ENCODE data around the gene LPP. TPM values are rescaled to one million over a fixed set of nuclear protein-coding genes. Genes with fewer than 3 reads are reported as not detected.
"Not testable (repeated sequence)": the region's sequence is repeated elsewhere in the genome, so short reads cannot be mapped to it uniquely, and the experiment has no call there.

The LPP gene
- polyA plus RNA-seq, 3 donors = 26.4 to 31.9 (median 28.6) TPM

DNA sequence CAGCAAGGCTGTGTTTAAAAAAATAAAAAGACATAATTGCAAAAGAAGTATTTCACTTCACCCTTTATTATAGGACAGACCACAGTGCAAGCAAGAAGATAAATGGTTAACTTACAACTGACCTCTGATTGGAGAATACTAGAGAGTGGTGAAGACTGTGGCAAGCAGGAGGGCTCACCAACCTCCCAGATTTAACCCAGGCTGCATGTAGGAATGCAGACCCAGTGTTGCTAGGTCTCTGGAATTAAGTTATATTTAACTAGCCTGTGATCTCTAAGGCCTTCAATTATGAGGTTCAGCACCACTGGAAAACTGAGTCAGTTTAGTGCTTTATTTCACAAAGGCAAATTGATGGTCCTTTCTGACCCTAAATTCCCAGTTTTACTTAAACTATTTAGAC lies 436.6 kb downstream of the LPP start:
- DNase-seq (ENCODE audit: extremely low read depth in 1 of 11, low read depth in 9 of 11, low spot score in 4 of 11) = no peak

DNA sequence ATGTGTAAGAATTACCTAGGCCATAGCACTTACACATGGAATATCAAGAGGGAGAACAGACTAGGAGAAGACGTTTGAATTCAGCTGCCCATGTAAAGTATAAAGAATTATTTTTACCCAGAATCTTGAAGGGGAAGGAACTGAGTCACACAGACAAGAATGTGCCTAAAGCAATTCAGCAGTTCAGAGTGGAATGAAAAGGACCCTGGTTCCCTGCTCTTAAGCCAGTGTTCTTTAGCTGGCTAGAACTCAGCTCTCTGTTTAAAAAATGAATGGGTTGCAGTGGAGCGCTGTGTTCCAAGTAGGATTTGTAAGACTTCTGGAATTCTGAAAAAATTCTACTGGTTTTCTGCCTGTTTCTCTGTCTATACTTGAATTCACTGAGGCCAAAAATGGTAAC lies 440.2 kb downstream of the LPP start:
- no peak for DNase-seq (ENCODE audit: extremely low read depth in 1 of 11, low read depth in 9 of 11, low spot score in 4 of 11)

DNA sequence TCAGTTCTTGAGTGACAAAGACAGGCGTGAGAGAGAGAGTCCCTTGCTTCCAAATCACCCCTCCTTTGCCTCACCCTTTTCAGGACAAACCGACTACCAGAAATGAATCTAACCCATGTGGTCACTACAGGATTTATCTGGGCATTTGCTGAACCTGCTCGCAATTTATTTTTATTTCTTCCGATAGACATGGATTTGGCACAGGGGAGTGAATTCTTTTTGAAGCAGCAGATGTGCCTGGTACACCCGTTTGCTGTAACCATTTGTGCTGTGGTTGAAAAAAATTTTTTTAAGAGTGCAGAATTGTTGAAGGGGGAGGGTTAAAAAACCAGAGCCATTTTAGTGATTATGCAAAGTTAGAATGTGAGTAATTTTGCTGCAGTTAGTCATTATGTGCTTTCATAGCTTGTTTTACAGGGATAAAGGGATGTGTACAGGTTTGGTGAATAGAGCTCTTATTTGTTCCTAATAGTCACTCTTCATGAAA lies 442.0 kb downstream of the LPP start:
- no peak for DNase-seq (ENCODE audit: extremely low read depth in 1 of 11, low read depth in 9 of 11, low spot score in 4 of 11)

DNA sequence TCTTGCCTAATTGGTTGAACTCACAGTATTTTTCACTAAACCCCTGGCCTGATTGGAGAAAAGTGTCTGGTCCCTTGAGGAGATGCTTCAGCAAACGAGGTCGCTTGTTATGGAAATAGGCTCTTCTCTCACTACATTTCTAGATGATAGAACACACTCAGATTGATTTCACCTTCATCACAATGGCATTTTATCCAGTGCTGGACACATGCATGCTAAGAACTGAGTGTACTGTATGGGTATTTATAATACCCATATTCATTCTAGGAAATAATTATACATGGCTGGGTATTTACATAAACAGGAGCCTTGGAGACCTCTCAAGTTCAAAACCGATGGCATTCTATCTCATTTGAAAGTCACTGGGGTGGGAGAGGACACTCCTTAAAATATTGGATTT lies 444.9 kb downstream of the LPP start:
- no peak for DNase-seq (ENCODE audit: extremely low read depth in 1 of 11, low read depth in 9 of 11, low spot score in 4 of 11)

DNA sequence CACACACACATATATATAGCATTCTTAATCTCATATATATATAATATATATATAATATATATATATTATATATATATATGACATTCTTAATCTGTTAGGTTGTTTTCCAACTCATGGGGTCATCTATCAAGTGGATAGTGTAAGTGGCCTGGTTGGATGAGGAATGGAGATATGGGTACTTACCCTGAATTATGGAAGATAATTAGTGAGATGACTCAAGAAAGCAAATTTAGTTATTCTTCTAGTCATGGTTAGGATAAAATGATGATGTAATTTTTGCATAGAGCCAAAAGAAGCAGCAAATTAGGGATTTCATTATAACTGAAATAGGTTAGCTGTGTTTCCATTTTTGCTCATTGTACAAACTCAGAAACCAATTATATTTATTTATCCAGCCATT lies 448.2 kb downstream of the LPP start:
- no peak for DNase-seq (ENCODE audit: extremely low read depth in 1 of 11, low read depth in 9 of 11, low spot score in 4 of 11)

DNA sequence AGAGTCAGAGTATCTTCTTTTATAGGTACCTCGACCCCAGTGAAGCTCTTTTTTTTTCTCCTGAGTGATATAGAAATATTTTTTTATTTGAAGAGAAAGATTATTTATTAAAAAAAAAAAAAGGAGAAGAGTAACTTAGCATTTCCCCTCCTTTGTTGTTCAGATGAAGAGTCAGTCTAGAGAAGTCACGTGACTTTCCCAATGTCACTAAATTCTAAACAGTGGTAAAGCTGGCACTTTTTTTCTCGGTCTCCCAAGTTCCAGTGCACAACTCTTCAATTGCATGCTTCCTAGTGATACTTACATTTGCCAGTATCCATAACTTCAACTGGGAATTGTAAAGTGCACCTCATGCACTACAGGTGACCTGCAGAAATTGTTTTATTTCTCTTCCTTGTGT lies 448.7 kb downstream of the LPP start:
- no peak for DNase-seq (ENCODE audit: extremely low read depth in 1 of 11, low read depth in 9 of 11, low spot score in 4 of 11)

DNA sequence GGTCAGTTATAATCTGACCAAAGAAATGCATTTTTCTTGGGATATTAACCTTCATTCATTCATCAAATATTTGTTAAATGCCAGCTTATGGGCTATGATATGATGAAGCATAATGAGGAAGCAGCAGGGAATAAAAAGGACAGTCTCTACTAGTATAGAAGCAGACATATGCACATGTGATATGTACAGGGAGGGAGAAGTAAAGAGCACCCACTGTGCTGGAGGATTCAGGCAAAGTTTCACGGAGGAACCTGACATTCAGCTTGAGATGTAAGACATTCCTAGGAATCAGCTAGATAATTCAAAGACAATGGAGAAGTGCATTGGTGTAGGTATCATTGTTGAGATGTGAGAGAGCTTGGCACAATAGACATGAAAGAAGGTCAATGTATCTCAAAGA lies 450.7 kb downstream of the LPP start:
- DNase-seq (ENCODE audit: extremely low read depth in 1 of 11, low read depth in 9 of 11, low spot score in 4 of 11) = no peak

DNA sequence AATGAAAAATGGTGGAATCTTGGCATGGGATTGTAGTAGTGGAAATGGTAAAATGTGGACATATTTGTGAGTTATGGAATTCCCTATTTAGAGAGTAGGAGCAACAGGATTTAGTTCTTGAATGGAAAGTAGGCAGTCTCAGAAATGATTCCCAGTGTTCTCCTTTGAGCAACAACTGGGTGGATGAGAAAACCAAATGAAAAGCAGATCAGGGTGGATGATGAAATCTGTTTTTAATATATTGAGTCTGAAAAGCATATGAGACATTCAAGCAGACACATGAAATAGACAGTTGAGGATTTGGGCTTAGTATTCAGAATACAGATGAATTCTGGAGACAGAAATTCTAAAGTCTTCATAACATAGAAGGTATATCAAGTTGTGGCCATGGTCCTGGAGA lies 451.3 kb downstream of the LPP start:
- DNase-seq (ENCODE audit: extremely low read depth in 1 of 11, low read depth in 9 of 11, low spot score in 4 of 11) = no peak

DNA sequence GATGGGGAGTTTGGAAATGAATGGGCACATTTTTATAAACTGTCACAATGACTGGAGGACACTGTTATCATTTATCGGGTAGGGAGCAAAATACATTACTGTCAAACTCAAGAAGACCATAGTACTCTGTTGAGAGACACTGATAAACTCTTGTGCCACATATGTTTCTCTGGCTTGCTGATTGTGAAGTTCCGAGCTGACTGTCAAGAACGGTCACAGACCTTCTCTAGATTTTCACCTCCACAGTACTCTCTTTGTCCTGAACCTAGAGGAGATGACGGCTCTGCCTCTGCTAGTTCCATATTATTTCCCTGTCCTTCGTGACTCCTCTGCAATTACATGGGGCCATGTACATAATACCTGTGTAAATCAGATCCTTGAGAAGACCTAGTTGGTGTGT lies 451.9 kb downstream of the LPP start:
- DNase-seq (ENCODE audit: extremely low read depth in 1 of 11, low read depth in 9 of 11, low spot score in 4 of 11) = no peak

DNA sequence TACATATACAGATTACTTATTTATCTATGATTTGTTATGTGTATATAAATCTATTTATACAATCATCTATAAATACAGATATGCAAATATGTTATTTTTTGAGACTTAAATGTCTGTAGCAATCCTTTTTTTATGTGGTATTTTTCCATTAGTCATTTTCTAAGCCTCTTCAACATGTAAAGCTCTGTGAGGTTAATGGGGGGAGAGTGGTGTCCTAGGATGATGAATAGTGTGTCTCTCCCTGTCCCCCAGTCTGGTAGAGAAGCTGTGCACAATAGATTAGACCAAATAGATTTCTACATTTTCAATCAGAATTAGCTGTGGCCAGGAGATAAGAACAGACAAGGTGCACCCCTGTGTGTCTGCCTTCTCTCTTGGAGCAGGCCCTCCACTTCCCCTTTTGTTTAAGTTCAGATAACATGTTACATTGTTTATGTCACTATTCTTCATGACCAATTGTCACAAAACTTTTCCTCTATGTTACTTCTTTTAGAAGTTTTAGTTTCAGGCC lies 453.9 kb downstream of the LPP start:
- no peak for DNase-seq (ENCODE audit: extremely low read depth in 1 of 11, low read depth in 9 of 11, low spot score in 4 of 11)

DNA sequence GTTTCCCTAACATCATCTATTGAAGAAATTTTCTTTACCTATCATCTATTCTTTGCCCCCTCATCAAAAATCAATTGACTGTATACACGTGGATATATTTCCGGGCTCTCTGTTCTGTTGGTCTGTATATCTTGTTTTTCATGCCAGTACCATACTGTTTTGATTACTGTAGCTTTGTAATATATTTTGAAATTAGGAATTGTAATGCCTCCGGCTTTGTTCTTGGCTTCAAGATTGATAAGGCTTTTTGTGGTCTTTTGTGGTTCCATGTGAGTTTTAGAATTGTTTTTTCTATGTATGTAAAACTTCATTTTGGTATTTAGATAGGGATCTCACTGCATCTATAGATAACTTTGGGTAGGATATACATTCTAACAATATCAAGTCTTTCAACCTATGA lies 454.4 kb downstream of the LPP start:
- no peak for DNase-seq (ENCODE audit: extremely low read depth in 1 of 11, low read depth in 9 of 11, low spot score in 4 of 11)

DNA sequence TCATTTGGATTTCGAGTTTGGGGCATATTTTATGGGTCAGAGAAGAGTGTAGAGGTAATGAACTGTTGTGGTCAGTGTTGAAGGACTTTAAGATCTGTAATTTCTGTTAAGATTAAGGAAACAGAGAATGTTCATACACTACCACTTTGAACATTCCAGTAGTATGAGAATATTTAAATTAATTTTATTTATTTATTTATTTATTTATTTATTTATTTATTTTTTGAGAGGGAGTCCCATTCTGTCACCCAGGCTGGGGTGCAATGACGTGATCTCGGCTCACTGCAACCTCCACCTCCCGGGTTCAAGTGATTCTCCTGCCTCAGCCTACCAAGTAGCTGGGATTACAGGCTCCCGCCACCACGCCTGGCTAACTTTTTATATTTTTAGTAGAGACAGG lies 459.8 kb downstream of the LPP start:
- DNase-seq (ENCODE audit: extremely low read depth in 1 of 11, low read depth in 9 of 11, low spot score in 4 of 11) = not testable (repeated sequence)

DNA sequence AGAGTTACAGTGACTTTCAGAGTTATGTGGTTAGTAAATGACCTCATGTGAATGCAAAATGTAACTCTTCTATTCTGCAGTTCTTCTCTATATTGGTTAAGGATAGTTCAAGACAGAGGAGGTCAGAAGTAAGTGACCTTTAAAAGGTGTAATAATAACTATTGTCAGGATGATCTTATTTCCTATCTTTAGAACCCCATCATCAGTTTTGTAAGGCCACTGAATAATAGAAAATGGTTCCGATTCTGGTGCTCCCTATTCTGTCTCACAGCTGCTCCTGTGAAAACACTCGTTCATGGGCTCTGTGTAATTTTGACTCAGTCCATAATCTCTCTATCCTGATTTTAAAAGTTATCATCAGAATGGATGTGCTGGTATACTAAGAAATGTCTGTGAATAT lies 463.3 kb downstream of the LPP start:
- DNase-seq (ENCODE audit: extremely low read depth in 1 of 11, low read depth in 9 of 11, low spot score in 4 of 11) = no peak

DNA sequence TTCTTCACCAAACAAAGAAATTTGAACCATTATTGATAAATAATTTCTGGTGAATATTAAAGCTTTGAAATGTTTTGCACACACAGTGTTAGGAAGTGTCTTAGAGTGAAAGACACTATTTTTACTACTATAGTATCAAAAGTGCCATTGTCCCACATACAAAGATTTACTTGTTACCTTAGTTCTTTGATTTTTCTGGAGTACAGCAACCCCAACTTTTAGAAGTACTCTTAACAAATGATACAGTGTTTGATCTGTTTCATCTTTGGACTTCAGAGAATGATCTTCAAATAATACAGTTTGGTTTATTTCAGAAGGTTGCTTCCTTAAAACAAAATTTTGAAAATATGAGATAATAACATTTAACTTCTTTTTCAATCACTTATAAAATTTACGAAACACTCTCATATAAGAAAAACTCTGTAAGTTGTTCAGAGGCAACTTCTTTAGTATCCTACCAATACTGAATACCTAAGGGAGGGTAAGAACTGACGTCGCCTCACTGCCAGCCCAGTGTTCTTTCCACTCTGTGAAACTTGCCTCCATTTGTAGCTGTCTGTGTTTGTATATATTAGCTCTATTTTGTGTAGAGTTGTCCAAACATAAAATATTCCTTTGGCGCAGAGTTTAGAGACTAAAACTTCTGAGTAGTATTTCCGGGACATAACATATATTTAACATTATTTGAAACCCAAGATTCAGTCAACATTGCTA lies 464.2 kb downstream of the LPP start:
- no peak for DNase-seq (ENCODE audit: extremely low read depth in 1 of 11, low read depth in 9 of 11, low spot score in 4 of 11)

DNA sequence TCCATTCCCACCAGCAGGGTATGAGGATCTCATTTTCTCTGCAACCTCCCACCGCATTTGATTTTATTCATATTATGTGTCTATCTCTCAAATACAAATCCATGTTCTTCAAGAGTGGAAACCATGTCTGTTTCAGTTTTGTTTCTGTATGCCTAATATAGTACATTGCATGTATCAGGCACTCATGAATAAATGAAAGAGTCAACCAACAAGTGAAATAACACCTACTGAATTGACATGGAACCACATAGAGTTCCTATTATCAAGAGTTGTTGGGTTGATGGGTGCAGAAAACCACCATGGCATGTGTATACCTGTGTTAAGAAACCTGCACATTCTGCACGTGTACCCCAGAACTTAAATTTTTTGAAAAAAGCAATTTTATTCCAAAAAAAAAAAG lies 466.8 kb downstream of the LPP start:
- no peak for DNase-seq (ENCODE audit: extremely low read depth in 1 of 11, low read depth in 9 of 11, low spot score in 4 of 11)

DNA sequence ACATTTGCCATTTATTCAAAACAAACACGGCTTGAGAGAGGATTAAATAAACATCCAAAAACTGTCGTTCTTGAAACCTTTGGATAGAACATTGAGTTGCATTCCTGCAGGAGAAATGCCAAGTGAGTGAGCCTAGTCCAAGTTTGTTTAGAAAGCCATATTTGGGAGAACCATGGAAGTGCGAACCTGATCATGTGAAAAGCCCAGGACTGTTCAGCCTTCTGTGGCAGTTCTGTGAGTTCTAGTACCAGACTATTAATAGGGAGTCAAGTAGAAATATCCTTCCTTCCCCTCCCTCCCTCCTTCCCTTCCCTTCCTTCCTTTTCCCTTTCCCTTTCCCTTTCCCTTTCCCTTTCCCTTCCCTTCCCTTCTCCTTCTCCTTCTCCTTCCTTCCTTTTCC lies 470.4 kb downstream of the LPP start:
- DNase-seq (ENCODE audit: extremely low read depth in 1 of 11, low read depth in 9 of 11, low spot score in 4 of 11) = no peak

DNA sequence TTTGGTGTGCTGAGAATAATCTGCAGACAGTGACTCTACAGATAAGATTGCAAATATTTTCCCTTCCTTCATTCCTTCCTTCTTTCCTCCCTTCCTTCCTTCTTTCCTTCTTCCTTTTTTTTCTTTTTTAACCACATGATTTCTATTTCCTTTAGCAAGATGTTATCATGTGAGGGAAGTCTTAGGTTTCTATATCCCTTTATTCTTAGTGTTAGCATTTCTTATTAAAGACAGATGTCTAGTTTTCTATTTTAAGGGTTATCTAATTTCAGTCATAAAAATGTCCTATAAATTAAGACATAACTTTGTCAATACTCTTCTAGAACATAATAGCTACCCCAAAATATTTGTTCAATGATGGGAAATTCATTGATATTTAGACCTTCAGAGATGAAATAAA lies 470.9 kb downstream of the LPP start:
- DNase-seq (ENCODE audit: extremely low read depth in 1 of 11, low read depth in 9 of 11, low spot score in 4 of 11) = no peak

DNA sequence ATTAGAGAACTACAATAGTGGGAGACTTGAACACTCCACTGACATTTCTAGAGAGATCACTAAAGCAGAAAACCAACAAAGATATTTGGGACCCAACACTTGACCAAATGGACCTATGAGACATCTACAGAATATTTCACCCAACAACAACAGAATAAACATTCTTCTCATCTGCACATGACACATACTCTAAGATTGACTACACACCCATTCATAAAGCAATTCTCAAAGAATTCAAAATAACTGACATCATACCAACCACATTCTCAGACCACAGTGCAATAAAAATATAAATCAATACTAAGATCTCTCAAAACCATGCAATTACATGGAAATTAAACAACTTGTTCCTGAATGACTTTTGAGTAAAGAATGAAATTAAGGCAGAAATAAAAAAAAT lies 473.7 kb downstream of the LPP start:
- DNase-seq (ENCODE audit: extremely low read depth in 1 of 11, low read depth in 9 of 11, low spot score in 4 of 11) = no peak

DNA sequence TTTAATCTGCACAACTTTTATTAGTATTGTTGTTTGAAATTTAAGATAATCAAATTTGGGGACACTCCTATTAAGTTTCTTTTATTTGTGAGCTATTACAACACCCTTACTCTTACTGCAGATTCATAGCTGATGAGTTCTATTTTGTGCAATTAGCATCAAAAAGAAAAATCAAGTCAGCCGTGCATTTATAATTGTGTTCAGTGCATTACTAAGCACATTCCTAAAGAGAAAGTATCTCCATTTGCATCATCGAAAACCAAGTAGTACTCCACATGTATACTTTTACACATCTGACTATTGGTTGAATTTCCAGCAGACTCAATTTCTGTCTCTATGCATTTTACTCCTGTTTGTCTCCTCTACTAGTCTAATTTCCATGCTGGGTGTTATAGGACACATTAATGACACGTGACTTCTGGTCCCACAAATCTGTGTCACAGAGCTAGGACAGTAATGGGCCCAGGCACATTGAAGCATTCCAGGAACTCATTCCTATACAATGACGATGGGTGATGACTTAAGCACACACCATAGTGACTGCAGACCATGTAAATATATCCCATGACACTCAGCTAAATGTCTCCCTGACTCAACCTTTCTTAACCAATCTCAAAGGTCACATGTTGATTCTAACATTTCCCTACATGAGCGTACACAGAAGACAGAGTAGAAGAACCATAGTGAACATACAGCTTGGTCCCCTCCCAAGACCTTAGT lies 477.5 kb downstream of the LPP start:
- DNase-seq (ENCODE audit: extremely low read depth in 1 of 11, low read depth in 9 of 11, low spot score in 4 of 11) = no peak

DNA sequence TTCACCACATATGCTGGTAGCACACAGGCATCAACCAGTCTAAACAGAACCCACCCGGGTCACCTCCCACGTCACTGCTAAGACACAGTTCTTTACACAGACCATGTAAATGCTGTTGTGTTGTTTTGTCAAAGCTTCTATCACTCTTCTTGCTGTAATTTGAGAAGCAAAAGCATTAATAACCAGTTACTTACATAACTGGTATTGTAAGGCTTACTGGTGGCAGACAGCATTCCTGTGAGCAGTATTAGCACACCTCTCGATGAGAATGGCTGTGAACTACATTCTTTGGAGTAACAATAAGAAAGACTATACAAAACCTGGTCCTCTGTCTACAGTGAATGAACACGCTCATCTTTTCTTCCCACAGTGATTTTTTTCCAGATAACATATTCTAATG lies 479.2 kb downstream of the LPP start:
- no peak for DNase-seq (ENCODE audit: extremely low read depth in 1 of 11, low read depth in 9 of 11, low spot score in 4 of 11)

DNA sequence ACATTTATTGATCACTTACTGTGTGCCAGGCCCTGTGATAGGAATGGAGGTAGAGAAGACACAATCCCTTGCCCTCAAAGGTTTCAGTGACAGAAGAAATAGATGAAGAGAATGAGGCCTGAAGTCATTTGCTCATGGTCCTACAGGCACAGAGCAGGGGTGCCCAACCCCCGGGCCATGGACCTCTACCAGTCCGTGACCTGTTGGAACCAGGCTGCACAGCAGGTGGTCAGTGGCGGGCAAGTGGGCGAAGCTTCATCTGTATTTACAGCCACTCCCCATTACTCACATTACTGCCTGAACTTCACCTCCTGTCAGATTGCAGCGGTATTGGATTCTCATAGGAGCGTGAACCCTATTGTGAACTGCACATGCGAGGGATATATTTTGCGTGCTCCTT lies 480.3 kb downstream of the LPP start:
- DNase-seq (ENCODE audit: extremely low read depth in 1 of 11, low read depth in 9 of 11, low spot score in 4 of 11) = no peak

All from renal cortex interstitium (tissue), 11 donors.